Stomach (tissue), 4 donors: ENCODE results near the gene BCOR.

ENCODE experiments used
- EP300 ChIP-seq: sonication (generic); formaldehyde crosslinking; IDR thresholded peaks from one replicate; pipeline ENCODE4 v1.6.1; 2017; ENCODE audit warnings: antibody characterized with exemption
- POLR2A ChIP-seq, 4 donors: fragments of 450-650 bp; IDR thresholded peaks; one replicate each; pipeline ENCODE4 v1.6.1; 2016; ENCODE audit warnings: antibody characterized with exemption in 4 of 4, control low read depth in 2 of 4, mild to moderate bottlenecking in 1 of 4, moderate library complexity in 1 of 4
- POLR2AphosphoS5 ChIP-seq, 3 donors: sonication (generic); formaldehyde crosslinking; IDR thresholded peaks; one replicate each; pipeline ENCODE4 v1.6.1; 2016; ENCODE audit warnings: antibody characterized with exemption in 3 of 3
- TF ChIP-seq, protein P1 (sequence below), 7 experiments: fragments of 450-650 bp in 4 of 7; fragments of 200-600 bp in 3 of 7; sonication (generic) in 3 of 7; IDR thresholded peaks; one replicate each; pipeline ENCODE4 v1.5.1; 2016 to 2019; ENCODE audit warnings: antibody characterized with exemption in 7 of 7, control low read depth in 2 of 7, mild to moderate bottlenecking in 1 of 7

- TF ChIP-seq, protein P1, sequence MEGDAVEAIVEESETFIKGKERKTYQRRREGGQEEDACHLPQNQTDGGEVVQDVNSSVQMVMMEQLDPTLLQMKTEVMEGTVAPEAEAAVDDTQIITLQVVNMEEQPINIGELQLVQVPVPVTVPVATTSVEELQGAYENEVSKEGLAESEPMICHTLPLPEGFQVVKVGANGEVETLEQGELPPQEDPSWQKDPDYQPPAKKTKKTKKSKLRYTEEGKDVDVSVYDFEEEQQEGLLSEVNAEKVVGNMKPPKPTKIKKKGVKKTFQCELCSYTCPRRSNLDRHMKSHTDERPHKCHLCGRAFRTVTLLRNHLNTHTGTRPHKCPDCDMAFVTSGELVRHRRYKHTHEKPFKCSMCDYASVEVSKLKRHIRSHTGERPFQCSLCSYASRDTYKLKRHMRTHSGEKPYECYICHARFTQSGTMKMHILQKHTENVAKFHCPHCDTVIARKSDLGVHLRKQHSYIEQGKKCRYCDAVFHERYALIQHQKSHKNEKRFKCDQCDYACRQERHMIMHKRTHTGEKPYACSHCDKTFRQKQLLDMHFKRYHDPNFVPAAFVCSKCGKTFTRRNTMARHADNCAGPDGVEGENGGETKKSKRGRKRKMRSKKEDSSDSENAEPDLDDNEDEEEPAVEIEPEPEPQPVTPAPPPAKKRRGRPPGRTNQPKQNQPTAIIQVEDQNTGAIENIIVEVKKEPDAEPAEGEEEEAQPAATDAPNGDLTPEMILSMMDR (IDR thresholded peaks at IDR 0.05) = no peak
- TF ChIP-seq POLR2A (IDR thresholded peaks at IDR 0.05) (no peak), POLR2AphosphoS5 (IDR thresholded peaks at IDR 0.05) (no peak), EP300 (no peak)
Measured at GRCh38 chrX:40083120-40083978, 14.4 kb downstream of the BCOR start.
